ENCODE results near the gene CLASP1. TPM values are rescaled to one million over a fixed set of nuclear protein-coding genes. Genes with fewer than 3 reads are reported as not detected.
A peak's percentile ranks its signal among the peaks of the same experiment; 100 is the strongest.

CLASP1 gene
- polyA plus RNA-seq, 1 experiment: 12.8 TPM

DNA sequence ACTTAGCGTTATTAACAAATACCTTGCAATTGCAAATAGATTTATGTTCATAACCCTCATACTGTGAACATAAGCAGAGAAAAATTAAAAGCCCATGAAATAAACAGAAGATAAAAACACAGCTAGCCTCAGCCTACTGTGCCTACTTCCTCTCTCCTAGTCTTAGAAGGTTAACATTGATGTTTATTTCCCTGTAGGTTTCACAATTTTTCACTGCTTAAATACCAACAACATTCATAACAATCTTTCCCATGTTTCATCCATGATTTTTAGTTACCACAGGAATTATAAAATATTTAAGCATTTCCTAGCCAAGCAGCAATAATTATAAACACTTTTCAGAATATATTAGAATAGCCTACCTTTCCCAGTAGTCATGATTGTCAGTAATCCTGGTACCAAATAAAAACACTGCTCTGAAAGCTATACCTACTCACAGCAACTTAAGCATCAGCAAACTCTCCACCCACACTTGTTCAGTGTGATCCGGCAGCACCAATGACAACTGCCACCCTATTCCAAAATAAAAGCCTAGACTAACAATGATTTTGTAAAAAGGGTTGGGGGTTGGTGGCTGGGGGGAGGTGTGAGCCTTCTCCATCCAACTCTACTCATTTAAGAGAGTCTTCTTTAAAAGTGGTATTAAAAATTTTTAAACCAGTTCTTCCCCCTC, 159.2 kb downstream of the CLASP1 start:
- no peaks in the 10 kb centered on the region for H3K9me3 ChIP-seq (ENCODE audit: control insufficient read depth, insufficient read depth, low read length)
- no peak overlapping the region for H3K27ac ChIP-seq (ENCODE audit: low read depth, low read length)
- no peaks in the 10 kb centered on the region for H3K27me3 ChIP-seq (ENCODE audit: control insufficient read depth, insufficient read depth, low read length)
- no peak for DNase-seq (ENCODE audit: low read depth, low spot score)
- TF ChIP-seq, protein P1, sequence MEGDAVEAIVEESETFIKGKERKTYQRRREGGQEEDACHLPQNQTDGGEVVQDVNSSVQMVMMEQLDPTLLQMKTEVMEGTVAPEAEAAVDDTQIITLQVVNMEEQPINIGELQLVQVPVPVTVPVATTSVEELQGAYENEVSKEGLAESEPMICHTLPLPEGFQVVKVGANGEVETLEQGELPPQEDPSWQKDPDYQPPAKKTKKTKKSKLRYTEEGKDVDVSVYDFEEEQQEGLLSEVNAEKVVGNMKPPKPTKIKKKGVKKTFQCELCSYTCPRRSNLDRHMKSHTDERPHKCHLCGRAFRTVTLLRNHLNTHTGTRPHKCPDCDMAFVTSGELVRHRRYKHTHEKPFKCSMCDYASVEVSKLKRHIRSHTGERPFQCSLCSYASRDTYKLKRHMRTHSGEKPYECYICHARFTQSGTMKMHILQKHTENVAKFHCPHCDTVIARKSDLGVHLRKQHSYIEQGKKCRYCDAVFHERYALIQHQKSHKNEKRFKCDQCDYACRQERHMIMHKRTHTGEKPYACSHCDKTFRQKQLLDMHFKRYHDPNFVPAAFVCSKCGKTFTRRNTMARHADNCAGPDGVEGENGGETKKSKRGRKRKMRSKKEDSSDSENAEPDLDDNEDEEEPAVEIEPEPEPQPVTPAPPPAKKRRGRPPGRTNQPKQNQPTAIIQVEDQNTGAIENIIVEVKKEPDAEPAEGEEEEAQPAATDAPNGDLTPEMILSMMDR (IDR thresholded peaks at IDR 0.05; ENCODE audit: low read depth, low read length): no peak
- no peak overlapping the region for H3K4me3 ChIP-seq (ENCODE audit: low read depth, low read length)
- POLR2A ChIA-PET: interaction anchor here (0.5 to 1.6 kb wide), 2 partner anchors 41 to 806 kb away, joined by 4 read pairs; partner anchors contain the start of gene RNU4ATAC
- CTCF ChIA-PET: interaction anchor here (0.6 kb wide), 1 partner anchor 10 kb away, joined by 3 read pairs; no protein-coding TSS in a partner anchor

DNA sequence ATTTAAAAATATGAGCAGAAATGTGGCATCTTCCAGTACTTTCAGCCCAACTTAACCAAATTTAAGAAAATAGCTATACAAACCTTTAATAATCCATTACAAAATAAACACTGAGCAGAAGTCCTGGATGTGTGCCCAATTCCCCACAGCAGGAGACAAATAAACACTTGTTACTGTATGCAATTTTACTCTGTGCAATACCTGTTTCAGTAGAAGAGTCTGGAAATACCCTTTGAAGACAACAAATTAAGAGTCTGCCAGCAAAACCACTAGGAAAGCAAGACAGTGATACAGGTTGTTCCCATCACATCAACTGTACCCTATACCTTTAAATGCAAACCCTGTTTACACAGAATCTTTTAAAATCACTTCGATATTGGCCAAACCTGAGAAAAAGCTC, 160.0 kb downstream of the CLASP1 start:
- DNase-seq (ENCODE audit: low read depth, low spot score): no peak
- H3K27ac ChIP-seq (ENCODE audit: low read depth, low read length): no peak overlapping the region
- ChIA-PET CTCF (no interaction called here), POLR2A (interaction anchor here (0.5 to 1.6 kb wide), 2 partner anchors 42 to 805 kb away, joined by 4 read pairs; partner anchors contain the start of gene RNU4ATAC)
- no peaks in the 10 kb centered on the region for H3K27me3 ChIP-seq (ENCODE audit: control insufficient read depth, insufficient read depth, low read length)
- TF ChIP-seq, protein P1 (IDR thresholded peaks at IDR 0.05; ENCODE audit: low read depth, low read length): no peak
- H3K9me3 ChIP-seq (ENCODE audit: control insufficient read depth, insufficient read depth, low read length): no peaks in the 10 kb centered on the region
- H3K4me3 ChIP-seq (ENCODE audit: low read depth, low read length): no peak overlapping the region

DNA sequence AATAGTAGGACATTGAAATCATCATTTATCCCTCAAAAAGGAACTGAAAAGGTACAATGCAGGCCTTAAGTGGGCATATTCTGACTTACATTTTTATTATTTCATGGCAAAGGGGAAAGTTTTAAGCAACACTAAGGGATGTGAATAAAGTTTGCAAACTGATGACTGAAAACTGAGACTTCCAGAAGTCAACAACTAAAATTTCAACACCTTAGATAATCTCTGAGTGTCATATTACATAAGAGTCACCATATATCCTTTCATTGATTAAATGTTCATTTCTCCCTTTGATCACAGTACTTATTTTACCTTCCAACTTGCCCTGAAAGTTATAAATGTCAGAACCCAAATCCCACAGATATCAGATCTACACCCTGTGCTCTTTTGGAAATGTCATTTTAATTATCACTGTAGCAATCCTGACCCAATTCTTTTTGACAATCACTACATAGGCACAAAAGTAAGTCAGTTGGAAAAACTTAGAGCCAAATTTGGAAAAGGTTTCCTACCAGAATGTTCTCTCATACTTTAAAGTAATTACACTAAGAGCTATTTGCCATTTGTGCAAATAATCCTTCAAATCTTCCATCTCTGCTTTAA, 163.0 kb downstream of the CLASP1 start:
- Histone ChIP-seq H3K9me3 (ENCODE audit: control insufficient read depth, insufficient read depth, low read length) (no peaks in the 10 kb centered on the region), H3K27me3 (ENCODE audit: control insufficient read depth, insufficient read depth, low read length) (no peaks in the 10 kb centered on the region), H3K27ac (ENCODE audit: low read depth, low read length) (no peak overlapping the region), H3K4me3 (ENCODE audit: low read depth, low read length) (no peak overlapping the region)
- DNase-seq (ENCODE audit: low read depth, low spot score): no peak
- POLR2A ChIA-PET: no interaction called here
- CTCF ChIA-PET: no interaction called here
- TF ChIP-seq, protein P1 (IDR thresholded peaks at IDR 0.05; ENCODE audit: low read depth, low read length): no peak

DNA sequence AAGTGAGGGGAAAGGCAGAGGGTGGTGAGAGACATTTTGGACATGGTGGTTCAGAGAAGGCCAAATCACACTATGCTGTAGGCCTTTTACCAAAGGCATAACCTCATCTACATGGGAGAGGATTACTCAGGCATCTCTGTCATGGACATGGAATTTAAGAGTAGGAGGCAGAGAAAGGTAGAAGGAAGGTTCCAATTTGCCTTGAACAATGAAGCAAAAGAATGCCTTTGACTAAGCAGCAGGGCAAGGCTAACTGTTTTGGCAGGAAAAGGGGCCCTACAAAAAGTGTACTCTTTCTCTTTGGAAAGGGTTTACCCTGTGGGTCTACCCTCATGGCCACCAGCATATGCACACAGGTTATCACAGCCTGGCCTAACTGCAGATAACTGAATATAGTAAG, 164.2 kb downstream of the CLASP1 start:
- TF ChIP-seq, protein P1 (IDR thresholded peaks at IDR 0.05; ENCODE audit: low read depth, low read length): no peak
- no peak overlapping the region for H3K4me3 ChIP-seq (ENCODE audit: low read depth, low read length)
- DNase-seq (ENCODE audit: low read depth, low spot score): peak; percentile 43
- H3K9me3 ChIP-seq (ENCODE audit: control insufficient read depth, insufficient read depth, low read length): no peaks in the 10 kb centered on the region
- POLR2A ChIA-PET: no interaction called here
- no peaks in the 10 kb centered on the region for H3K27me3 ChIP-seq (ENCODE audit: control insufficient read depth, insufficient read depth, low read length)
- CTCF ChIA-PET: no interaction called here
- H3K27ac ChIP-seq (ENCODE audit: low read depth, low read length): peak overlapping the region; percentile 34

DNA sequence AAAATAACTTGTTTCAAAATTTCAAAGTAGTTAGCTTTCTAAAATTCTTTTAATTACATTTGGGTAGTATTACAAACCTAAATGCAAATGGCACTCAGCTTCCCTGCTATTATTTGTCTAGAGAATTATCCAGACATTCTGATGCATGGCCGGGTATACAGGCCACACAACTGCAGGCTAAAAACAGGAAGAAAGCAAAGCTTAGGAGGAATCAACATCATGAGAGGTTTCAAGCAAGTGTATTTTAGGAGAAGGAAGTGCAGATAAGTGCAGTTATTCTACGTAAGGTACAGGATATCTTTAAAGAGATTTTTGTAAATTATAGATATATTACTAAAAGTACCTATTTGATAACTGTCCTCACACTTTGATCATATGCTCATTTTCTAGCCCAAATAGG, 165.4 kb downstream of the CLASP1 start:
- ChIA-PET CTCF (no interaction called here), POLR2A (no interaction called here)
- TF ChIP-seq, protein P1 (IDR thresholded peaks at IDR 0.05; ENCODE audit: low read depth, low read length): no peak
- no peaks in the 10 kb centered on the region for H3K9me3 ChIP-seq (ENCODE audit: control insufficient read depth, insufficient read depth, low read length)
- H3K27ac ChIP-seq (ENCODE audit: low read depth, low read length): no peak overlapping the region
- no peak for DNase-seq (ENCODE audit: low read depth, low spot score)
- H3K27me3 ChIP-seq (ENCODE audit: control insufficient read depth, insufficient read depth, low read length): no peaks in the 10 kb centered on the region
- no peak overlapping the region for H3K4me3 ChIP-seq (ENCODE audit: low read depth, low read length)
